Activated CD8-positive, alpha-beta memory T cell treated with anti-CD3 and anti-CD28 coated beads, Interleukin-2, amount 10 ng/mL, durations not matched to agents 7 days and 5 days (primary cell): Measurements from ENCODE around the gene ANO10. TPM values are rescaled to one million over a fixed set of nuclear protein-coding genes. Genes with fewer than 3 reads are reported as not detected.

ENCODE experiments used
- ATAC-seq: fragments of 150-1000 bp; cut with Tn5 transposase; one replicate; pipeline ENCODE4 v1.10.0; 2021; ENCODE audit warnings: moderate library complexity
- CTCF ChIA-PET: fragments of 350-600 bp; sonication (Branson Sonifier 250); formaldehyde crosslinking; loops from one replicate; lab custom pipeline; 2021; ENCODE audit warnings: antibody characterized with exemption; lab: Charles Lee
- DNase-seq: peaks from one replicate; pipeline ENCODE4 v3.0.0-alpha.2; 2020
- H3K27ac Mint-ChIP-seq: one replicate; pipeline ENCODE4 v1.8.0; 2021; ENCODE audit warnings: mild to moderate bottlenecking, mixed read lengths
- H3K27me3 Mint-ChIP-seq: one replicate; pipeline ENCODE4 v1.8.0; 2021; ENCODE audit warnings: mixed read lengths
- H3K36me3 Mint-ChIP-seq: one replicate; pipeline ENCODE4 v1.8.0; 2021; ENCODE audit warnings: mild to moderate bottlenecking, mixed read lengths
- H3K4me1 Mint-ChIP-seq: one replicate; pipeline ENCODE4 v1.8.0; 2021; ENCODE audit warnings: mixed read lengths
- H3K4me3 Mint-ChIP-seq: one replicate; pipeline ENCODE4 v1.8.0; 2021; ENCODE audit warnings: mild to moderate bottlenecking, moderate library complexity, mixed read lengths
- H3K9me3 Mint-ChIP-seq: one replicate; pipeline ENCODE4 v1.8.0; 2022; ENCODE audit warnings: low read depth, mixed read lengths
- total RNA-seq, 2 experiments: library from RNA; stranded (reverse); gene quantifications; one replicate each; pipeline ENCODE4 v1.2.3, GENCODE V29; 2021

The ANO10 gene
- total RNA-seq, 2 experiments from 2014 or later = 10.7 to 13.1 TPM

GRCh38 chr3:43317461-43318316 lies 304.1 kb downstream of the ANO10 start:
- no peaks in the 10 kb centered on the region for H3K9me3 Mint-ChIP-seq
- no peaks in the 10 kb centered on the region for H3K27me3 Mint-ChIP-seq
- H3K4me1 Mint-ChIP-seq = peaks cover 19% of the 10 kb centered on the region
- no peak for DNase-seq
- no peak for ATAC-seq
- no peak overlapping the region for H3K4me3 Mint-ChIP-seq
- CTCF ChIA-PET = no interaction called here
- peak overlapping the region; percentile 2 for H3K27ac Mint-ChIP-seq
- H3K36me3 Mint-ChIP-seq = peaks cover 49% of the 10 kb centered on the region

DNA sequence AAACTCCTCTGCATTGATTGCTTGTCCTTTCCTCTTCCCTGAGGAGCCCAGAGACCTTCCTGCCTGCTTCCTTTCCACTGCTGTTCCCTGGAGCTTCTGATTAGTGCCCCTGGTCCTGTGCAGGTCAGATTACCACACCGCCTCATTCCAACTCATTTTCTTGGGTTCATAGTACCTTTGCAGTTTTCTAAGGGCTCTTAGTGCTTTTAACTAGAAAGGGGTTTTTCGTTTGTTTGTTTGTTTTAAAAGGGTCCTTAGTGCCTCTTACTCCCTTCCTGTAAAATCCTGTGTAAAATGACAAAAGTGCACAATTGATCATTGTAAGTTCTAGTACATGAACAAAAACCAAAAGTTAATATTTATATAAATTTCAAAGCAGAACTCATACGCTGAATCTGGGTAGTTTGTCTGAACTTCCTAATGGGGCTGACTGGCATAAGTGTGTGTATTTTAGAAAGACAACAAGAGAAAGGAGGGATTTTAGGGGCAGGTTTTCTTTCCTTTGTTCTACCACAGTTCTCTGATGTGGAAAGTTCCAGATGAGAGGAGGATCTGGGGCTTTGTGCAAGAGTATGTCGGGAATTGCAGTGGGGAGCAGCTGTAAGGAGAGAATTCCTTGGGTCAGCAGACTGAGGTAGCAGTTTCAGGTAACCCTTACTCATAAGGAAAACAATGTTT lies 304.9 kb downstream of the ANO10 start:
- no peak overlapping the region for H3K4me3 Mint-ChIP-seq
- no peak for DNase-seq

More for the DNA sequence above, 304.9 kb downstream of the ANO10 start:
- peak overlapping the region; percentile 15 for H3K27ac Mint-ChIP-seq
- peaks cover 50% of the 10 kb centered on the region for H3K36me3 Mint-ChIP-seq
- CTCF ChIA-PET = interaction anchor here (0.7 kb wide), 1 partner anchor 22 kb away, joined by 3 read pairs; no protein-coding TSS in a partner anchor
- no peaks in the 10 kb centered on the region for H3K9me3 Mint-ChIP-seq
- no peak for ATAC-seq
- H3K4me1 Mint-ChIP-seq = peaks cover 19% of the 10 kb centered on the region
- no peaks in the 10 kb centered on the region for H3K27me3 Mint-ChIP-seq

Other genes starting within 250 kb of the ANO10 start
- 10 to 100 TPM; 12.9 to 16.5 TPM for gene ABHD5, start 68.9 kb upstream of the ANO10 start, total RNA-seq